Measurements from ENCODE around the gene PTPN4.

DNA sequence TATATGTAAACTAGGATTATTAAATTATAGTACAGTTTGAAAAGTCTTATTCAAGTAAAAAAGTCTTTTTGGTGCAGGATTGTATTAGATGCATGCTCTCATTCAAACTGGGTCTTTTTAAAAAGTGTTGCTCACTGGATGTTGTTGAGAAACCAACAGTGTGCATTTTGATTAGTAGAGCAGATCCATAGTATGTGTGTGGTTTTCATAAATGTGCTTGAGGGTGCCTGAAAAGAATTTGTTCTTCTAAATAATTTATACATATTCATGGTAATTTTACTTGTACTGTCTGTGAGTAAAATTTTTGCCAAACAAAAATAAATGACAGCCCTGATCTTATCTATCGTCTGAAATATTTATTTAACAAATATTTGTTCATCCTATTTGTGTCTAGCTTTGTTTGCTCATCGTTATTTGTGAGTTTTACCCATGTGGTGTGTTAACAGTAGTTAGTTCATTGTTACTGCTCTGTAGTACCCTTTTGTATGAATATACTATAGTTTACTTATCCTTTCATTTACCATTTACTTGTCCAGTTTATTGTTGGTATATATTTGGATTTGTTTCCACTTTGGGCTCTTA lies 50.4 kb downstream of the PTPN4 start:
- TF ChIP-seq, protein P1, sequence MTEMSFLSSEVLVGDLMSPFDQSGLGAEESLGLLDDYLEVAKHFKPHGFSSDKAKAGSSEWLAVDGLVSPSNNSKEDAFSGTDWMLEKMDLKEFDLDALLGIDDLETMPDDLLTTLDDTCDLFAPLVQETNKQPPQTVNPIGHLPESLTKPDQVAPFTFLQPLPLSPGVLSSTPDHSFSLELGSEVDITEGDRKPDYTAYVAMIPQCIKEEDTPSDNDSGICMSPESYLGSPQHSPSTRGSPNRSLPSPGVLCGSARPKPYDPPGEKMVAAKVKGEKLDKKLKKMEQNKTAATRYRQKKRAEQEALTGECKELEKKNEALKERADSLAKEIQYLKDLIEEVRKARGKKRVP (CRISPR knock-in tag; IDR thresholded peaks at IDR 0.05) = no peak
- no peak for TF ChIP-seq EP300 (IDR thresholded peaks at IDR 0.05; ENCODE audit: low read length)
- TF ChIP-seq, protein P2, sequence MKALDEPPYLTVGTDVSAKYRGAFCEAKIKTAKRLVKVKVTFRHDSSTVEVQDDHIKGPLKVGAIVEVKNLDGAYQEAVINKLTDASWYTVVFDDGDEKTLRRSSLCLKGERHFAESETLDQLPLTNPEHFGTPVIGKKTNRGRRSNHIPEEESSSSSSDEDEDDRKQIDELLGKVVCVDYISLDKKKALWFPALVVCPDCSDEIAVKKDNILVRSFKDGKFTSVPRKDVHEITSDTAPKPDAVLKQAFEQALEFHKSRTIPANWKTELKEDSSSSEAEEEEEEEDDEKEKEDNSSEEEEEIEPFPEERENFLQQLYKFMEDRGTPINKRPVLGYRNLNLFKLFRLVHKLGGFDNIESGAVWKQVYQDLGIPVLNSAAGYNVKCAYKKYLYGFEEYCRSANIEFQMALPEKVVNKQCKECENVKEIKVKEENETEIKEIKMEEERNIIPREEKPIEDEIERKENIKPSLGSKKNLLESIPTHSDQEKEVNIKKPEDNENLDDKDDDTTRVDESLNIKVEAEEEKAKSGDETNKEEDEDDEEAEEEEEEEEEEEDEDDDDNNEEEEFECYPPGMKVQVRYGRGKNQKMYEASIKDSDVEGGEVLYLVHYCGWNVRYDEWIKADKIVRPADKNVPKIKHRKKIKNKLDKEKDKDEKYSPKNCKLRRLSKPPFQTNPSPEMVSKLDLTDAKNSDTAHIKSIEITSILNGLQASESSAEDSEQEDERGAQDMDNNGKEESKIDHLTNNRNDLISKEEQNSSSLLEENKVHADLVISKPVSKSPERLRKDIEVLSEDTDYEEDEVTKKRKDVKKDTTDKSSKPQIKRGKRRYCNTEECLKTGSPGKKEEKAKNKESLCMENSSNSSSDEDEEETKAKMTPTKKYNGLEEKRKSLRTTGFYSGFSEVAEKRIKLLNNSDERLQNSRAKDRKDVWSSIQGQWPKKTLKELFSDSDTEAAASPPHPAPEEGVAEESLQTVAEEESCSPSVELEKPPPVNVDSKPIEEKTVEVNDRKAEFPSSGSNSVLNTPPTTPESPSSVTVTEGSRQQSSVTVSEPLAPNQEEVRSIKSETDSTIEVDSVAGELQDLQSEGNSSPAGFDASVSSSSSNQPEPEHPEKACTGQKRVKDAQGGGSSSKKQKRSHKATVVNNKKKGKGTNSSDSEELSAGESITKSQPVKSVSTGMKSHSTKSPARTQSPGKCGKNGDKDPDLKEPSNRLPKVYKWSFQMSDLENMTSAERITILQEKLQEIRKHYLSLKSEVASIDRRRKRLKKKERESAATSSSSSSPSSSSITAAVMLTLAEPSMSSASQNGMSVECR (CRISPR knock-in tag; IDR thresholded peaks at IDR 0.05) = no peak

All from K562 (cell line).